Calu3 (cell line): ENCODE measurements around the gene LARGE1. TPM values are rescaled to one million over a fixed set of nuclear protein-coding genes. Genes with fewer than 3 reads are reported as not detected.

Experiments used
- BruUV-seq: library from RNA; stranded (reverse); fragments of 400-500 nt; replicated peaks from 2 replicates; lab custom pipeline; 2021; lab: Mats Ljungman, UMichigan
- CTCF ChIA-PET: fragments of 300-600 bp; sonication (Branson Sonifier 250); formaldehyde crosslinking; loops from one replicate; lab custom pipeline; 2022; ENCODE audit warnings: antibody characterized with exemption; lab: Charles Lee
- DNase-seq: peaks from one replicate; pipeline ENCODE4 v3.0.0; 2022
- H3K27ac Mint-ChIP-seq: one replicate; pipeline ENCODE4 v1.8.0; 2022; ENCODE audit warnings: mixed read lengths; ENCODE audit not compliant: unreplicated experiment
- H3K27me3 Mint-ChIP-seq: one replicate; pipeline ENCODE4 v1.8.0; 2022; ENCODE audit warnings: mixed read lengths; ENCODE audit not compliant: unreplicated experiment
- H3K36me3 Mint-ChIP-seq: one replicate; pipeline ENCODE4 v1.8.0; 2022; ENCODE audit warnings: mild to moderate bottlenecking, moderate library complexity, mixed read lengths; ENCODE audit not compliant: insufficient read depth, unreplicated experiment
- H3K4me1 Mint-ChIP-seq: one replicate; pipeline ENCODE4 v1.8.0; 2022; ENCODE audit warnings: mild to moderate bottlenecking, low read depth, mixed read lengths; ENCODE audit not compliant: unreplicated experiment
- H3K4me3 Mint-ChIP-seq: one replicate; pipeline ENCODE4 v1.8.0; 2022; ENCODE audit warnings: mild to moderate bottlenecking, low read depth, moderate library complexity, mixed read lengths; ENCODE audit not compliant: unreplicated experiment
- H3K9me3 Mint-ChIP-seq: one replicate; pipeline ENCODE4 v1.8.0; 2022; ENCODE audit warnings: low read depth, mixed read lengths; ENCODE audit not compliant: unreplicated experiment
- intact Hi-C: fragments of 100-400 bp; cut with micrococcal nuclease; formaldehyde crosslinking; loops from one replicate; pipeline ENCODE4 v1.10.0; 2022; ENCODE audit not compliant: unreplicated experiment
- total RNA-seq: library from RNA; stranded (reverse); gene quantifications from 2 replicates; pipeline ENCODE4 v1.2.3, GENCODE V29; 2022
- TF ChIP-seq, protein P1 (sequence below): fragments of 200-600 bp; IDR thresholded peaks from one replicate; pipeline ENCODE4 v1.8.0; 2022; ENCODE audit warnings: antibody characterized with exemption; ENCODE audit not compliant: unreplicated experiment

The LARGE1 gene
- total RNA-seq, 1 experiment from 2014 or later: 11.6 TPM

DNA sequence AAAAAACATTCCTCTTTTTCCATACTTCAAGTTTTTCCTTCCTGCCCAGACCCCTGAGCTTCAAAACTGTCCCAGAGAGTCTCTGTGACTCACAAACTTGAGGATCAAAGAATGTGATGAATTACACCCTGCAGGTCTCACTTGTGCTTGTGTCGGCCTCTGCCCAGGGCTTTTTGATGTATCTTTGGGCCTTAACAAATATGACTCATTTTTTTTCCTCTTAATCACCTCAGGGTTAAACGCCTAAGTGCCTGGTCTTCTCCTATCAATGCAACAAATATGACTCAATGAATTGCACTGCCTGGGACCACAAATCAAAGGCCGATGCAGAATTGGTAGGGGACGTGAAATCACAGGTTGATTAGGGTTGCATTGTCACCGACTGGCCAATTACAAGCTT is 267.7 kb downstream of the LARGE1 start:
- H3K9me3 Mint-ChIP-seq: peaks cover 8% of the 10 kb centered on the region
- TF ChIP-seq, protein P1, sequence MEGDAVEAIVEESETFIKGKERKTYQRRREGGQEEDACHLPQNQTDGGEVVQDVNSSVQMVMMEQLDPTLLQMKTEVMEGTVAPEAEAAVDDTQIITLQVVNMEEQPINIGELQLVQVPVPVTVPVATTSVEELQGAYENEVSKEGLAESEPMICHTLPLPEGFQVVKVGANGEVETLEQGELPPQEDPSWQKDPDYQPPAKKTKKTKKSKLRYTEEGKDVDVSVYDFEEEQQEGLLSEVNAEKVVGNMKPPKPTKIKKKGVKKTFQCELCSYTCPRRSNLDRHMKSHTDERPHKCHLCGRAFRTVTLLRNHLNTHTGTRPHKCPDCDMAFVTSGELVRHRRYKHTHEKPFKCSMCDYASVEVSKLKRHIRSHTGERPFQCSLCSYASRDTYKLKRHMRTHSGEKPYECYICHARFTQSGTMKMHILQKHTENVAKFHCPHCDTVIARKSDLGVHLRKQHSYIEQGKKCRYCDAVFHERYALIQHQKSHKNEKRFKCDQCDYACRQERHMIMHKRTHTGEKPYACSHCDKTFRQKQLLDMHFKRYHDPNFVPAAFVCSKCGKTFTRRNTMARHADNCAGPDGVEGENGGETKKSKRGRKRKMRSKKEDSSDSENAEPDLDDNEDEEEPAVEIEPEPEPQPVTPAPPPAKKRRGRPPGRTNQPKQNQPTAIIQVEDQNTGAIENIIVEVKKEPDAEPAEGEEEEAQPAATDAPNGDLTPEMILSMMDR: no peak
- no peak overlapping the region for H3K4me3 Mint-ChIP-seq

GRCh38 chr22:33650244-33650643 is 270.0 kb downstream of the LARGE1 start:
- H3K4me3 Mint-ChIP-seq: no peak overlapping the region
- intact Hi-C loops: no loop called here
- CTCF ChIA-PET: no interaction called here
- H3K4me1 Mint-ChIP-seq: no peaks in the 10 kb centered on the region
- no peaks in the 10 kb centered on the region for H3K36me3 Mint-ChIP-seq
- no peak overlapping the region for H3K27ac Mint-ChIP-seq
- TF ChIP-seq, protein P1: no peak
- no TSS peak for BruUV-seq
- peaks cover 9% of the 10 kb centered on the region for H3K9me3 Mint-ChIP-seq
- no peak for DNase-seq
- H3K27me3 Mint-ChIP-seq: no peaks in the 10 kb centered on the region

More for the DNA sequence above, 267.7 kb downstream of the LARGE1 start:
- intact Hi-C loops: no loop called here
- CTCF ChIA-PET: interaction anchor here (1.1 kb wide), 1 partner anchor 199 kb away, joined by 3 read pairs; no protein-coding TSS in a partner anchor
- no peaks in the 10 kb centered on the region for H3K4me1 Mint-ChIP-seq
- no peaks in the 10 kb centered on the region for H3K27me3 Mint-ChIP-seq
- H3K36me3 Mint-ChIP-seq: no peaks in the 10 kb centered on the region
- no TSS peak for BruUV-seq
- DNase-seq: no peak
- H3K27ac Mint-ChIP-seq: no peak overlapping the region

- no peaks in the 10 kb centered on the region for H3K36me3 Mint-ChIP-seq
- H3K4me3 Mint-ChIP-seq: no peak overlapping the region
- peaks cover 7% of the 10 kb centered on the region for H3K9me3 Mint-ChIP-seq
- CTCF ChIA-PET: no interaction called here
- intact Hi-C loops: no loop called here
- H3K4me1 Mint-ChIP-seq: no peaks in the 10 kb centered on the region
- BruUV-seq: no TSS peak
- H3K27me3 Mint-ChIP-seq: no peaks in the 10 kb centered on the region
- DNase-seq: no peak
- no peak overlapping the region for H3K27ac Mint-ChIP-seq
- TF ChIP-seq, protein P1: no peak
These were observed 271.8 kb downstream of the LARGE1 start for GRCh38 chr22:33648478-33648877.

DNA sequence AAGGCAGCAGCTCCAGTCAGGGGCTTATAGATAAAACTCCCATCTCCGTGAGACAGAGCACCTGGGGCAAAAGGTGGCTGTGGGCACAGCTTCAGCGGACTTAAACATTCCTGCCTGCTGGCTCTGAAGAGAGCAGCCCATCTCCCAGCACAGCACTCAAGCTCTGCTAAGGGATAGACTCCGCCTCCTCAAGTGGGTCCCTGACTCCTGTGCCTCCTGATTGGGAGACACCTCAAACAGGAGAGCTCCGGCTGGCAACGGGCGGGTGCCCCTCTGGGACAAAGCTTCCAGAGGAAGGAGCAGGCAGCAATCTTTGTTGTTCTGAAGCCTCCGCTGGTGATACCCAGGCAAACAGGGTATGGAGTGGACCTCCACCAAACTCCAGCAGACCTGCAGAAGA is 279.4 kb downstream of the LARGE1 start:
- no TSS peak for BruUV-seq
- CTCF ChIA-PET: interaction anchor here (0.7 kb wide), 1 partner anchor 802 kb away, joined by 3 read pairs; no protein-coding TSS in a partner anchor
- intact Hi-C loops: no loop called here
- Mint-ChIP-seq H3K4me1 (no peaks in the 10 kb centered on the region), H3K27ac (no peak overlapping the region), H3K36me3 (no peaks in the 10 kb centered on the region), H3K9me3 (peaks cover 22% of the 10 kb centered on the region), H3K4me3 (no peak overlapping the region), H3K27me3 (no peaks in the 10 kb centered on the region)
- no peak for DNase-seq
- TF ChIP-seq, protein P1: no peak
